ENCODE measurements around the gene GGTA1. TPM values are rescaled to one million over a fixed set of nuclear protein-coding genes. Genes with fewer than 3 reads are reported as not detected.

The GGTA1 gene
- total RNA-seq, 1 experiment from 2014 or later, result not detected

- TF ChIP-seq, protein P1, sequence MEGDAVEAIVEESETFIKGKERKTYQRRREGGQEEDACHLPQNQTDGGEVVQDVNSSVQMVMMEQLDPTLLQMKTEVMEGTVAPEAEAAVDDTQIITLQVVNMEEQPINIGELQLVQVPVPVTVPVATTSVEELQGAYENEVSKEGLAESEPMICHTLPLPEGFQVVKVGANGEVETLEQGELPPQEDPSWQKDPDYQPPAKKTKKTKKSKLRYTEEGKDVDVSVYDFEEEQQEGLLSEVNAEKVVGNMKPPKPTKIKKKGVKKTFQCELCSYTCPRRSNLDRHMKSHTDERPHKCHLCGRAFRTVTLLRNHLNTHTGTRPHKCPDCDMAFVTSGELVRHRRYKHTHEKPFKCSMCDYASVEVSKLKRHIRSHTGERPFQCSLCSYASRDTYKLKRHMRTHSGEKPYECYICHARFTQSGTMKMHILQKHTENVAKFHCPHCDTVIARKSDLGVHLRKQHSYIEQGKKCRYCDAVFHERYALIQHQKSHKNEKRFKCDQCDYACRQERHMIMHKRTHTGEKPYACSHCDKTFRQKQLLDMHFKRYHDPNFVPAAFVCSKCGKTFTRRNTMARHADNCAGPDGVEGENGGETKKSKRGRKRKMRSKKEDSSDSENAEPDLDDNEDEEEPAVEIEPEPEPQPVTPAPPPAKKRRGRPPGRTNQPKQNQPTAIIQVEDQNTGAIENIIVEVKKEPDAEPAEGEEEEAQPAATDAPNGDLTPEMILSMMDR (IDR thresholded peaks at IDR 0.05 in 2 of 3, conservative IDR thresholded peaks at IDR 0.05 in 1 of 3; ENCODE audit: borderline replicate concordance in 1 of 3, insufficient read depth in 1 of 3, low read depth in 2 of 3, low read length in 2 of 3), result no peak
- no peak for TF ChIP-seq POLR2A (IDR thresholded peaks at IDR 0.05; ENCODE audit: borderline replicate concordance, extremely low read depth, insufficient read depth, insufficient read length)
- no peak for TF ChIP-seq SIN3A (IDR thresholded peaks at IDR 0.05; ENCODE audit: low read depth)
- no peak for TF ChIP-seq ZFX (IDR thresholded peaks at IDR 0.05)
- TF ChIP-seq, protein P2, sequence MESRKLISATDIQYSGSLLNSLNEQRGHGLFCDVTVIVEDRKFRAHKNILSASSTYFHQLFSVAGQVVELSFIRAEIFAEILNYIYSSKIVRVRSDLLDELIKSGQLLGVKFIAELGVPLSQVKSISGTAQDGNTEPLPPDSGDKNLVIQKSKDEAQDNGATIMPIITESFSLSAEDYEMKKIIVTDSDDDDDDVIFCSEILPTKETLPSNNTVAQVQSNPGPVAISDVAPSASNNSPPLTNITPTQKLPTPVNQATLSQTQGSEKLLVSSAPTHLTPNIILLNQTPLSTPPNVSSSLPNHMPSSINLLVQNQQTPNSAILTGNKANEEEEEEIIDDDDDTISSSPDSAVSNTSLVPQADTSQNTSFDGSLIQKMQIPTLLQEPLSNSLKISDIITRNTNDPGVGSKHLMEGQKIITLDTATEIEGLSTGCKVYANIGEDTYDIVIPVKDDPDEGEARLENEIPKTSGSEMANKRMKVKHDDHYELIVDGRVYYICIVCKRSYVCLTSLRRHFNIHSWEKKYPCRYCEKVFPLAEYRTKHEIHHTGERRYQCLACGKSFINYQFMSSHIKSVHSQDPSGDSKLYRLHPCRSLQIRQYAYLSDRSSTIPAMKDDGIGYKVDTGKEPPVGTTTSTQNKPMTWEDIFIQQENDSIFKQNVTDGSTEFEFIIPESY (IDR thresholded peaks at IDR 0.05; ENCODE audit: extremely low read depth, insufficient replicate concordance, low read length), result no peak
Observed at GRCh38 chr9:121508415-121508814, 8.8 kb upstream of the GGTA1 start (continued).

DNA sequence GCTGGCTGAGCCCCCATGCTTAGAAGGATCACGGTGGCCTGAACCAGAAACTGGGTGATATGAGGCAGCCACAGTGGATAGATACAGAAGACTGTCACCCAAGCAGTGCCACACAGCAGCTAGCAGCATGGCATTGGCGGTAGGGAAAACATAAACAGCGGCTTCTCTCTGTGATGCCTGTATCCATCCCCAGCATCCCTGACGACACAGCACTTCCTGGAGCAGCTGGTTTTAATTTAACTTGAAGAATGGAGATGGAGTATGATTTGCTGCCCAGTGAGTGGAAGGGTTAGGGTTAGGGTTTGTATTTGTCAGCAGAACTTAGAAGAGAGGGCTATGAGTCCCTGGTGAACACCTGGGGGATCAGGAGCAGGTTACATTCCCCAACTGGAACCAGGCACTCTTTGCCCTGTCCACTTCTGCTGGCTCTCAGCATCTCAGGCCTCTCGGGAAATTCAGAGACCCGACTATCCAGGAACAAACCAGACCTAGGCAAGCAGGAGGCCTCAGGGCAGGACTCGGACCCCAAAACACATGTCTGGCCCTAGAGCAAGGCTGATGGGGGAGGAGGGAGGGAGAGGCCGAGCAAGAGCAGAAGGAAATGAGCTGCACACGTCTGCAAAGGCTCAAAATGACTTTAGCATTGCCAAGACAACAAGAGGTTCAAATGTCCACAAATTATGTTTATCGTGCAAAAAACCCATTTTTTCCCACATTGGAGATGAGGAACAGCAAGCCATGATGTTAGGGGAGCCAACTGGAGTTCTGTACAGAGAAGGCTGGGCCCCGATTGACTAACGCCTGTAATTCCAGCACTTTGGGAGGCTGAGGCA is 6.5 kb upstream of the GGTA1 start:
- Histone ChIP-seq H3K9ac (ENCODE audit: low read length) (no peak overlapping the region), H3K4me3 (replicated peaks in 1 of 2; ENCODE audit: low read depth in 1 of 2, low read length in 2 of 2) (no peak overlapping the region), H3K79me2 (ENCODE audit: insufficient read depth, low read length) (no peaks in the 10 kb centered on the region), H4K20me1 (ENCODE audit: insufficient read depth) (no peaks in the 10 kb centered on the region), H3K36me3 (ENCODE audit: control insufficient read depth in 1 of 2, insufficient read depth in 2 of 2, low read length in 2 of 2) (no peaks in the 10 kb centered on the region), H2AFZ (ENCODE audit: low read depth, low read length, poor library complexity, severe bottlenecking) (no peak overlapping the region), H3K27ac (ENCODE audit: low read depth, low read length) (no peak overlapping the region), H3K4me2 (ENCODE audit: low read length) (no peak overlapping the region), H3K4me1 (ENCODE audit: control insufficient read depth in 1 of 2, insufficient read depth in 2 of 2, low read length in 2 of 2) (no peaks in the 10 kb centered on the region), H3K9me2 (ENCODE audit: insufficient read depth) (no peaks in the 10 kb centered on the region), H3K9me3 (ENCODE audit: control insufficient read depth in 1 of 2, insufficient read depth in 1 of 2, low read depth in 1 of 2, low read length in 2 of 2) (no peaks in the 10 kb centered on the region), H3K27me3 (ENCODE audit: insufficient read depth, low read length) (no peaks in the 10 kb centered on the region)
- ATAC-seq (no peak), DNase-seq (ENCODE audit: low read depth, low spot score) (no peak)
- TF ChIP-seq, protein P1 (IDR thresholded peaks at IDR 0.05 in 2 of 3, conservative IDR thresholded peaks at IDR 0.05 in 1 of 3; ENCODE audit: borderline replicate concordance in 1 of 3, insufficient read depth in 1 of 3, low read depth in 2 of 3, low read length in 2 of 3), result no peak
- TF ChIP-seq YY1 (IDR thresholded peaks at IDR 0.05; ENCODE audit: extremely low read depth, insufficient replicate concordance, low read depth, low read length) (no peak), CEBPB (IDR thresholded peaks at IDR 0.05; ENCODE audit: low read depth) (no peak), SRF (IDR thresholded peaks at IDR 0.05; ENCODE audit: low read depth) (no peak), CBX3 (IDR thresholded peaks at IDR 0.05; ENCODE audit: low read depth) (no peak), SP1 (IDR thresholded peaks at IDR 0.05; ENCODE audit: low read depth) (no peak), ELF1 (IDR thresholded peaks at IDR 0.05; ENCODE audit: borderline replicate concordance, low read depth) (no peak), EGR1 (IDR thresholded peaks at IDR 0.05; ENCODE audit: low read depth) (no peak), ATF3 (IDR thresholded peaks at IDR 0.05) (no peak), SIN3A (IDR thresholded peaks at IDR 0.05; ENCODE audit: low read depth) (no peak), RAD21 (IDR thresholded peaks at IDR 0.05; ENCODE audit: low read depth) (no peak)
- TF ChIP-seq, protein P2 (IDR thresholded peaks at IDR 0.05; ENCODE audit: extremely low read depth, insufficient replicate concordance, low read length), result no peak
- CTCF ChIA-PET, result no interaction called here
- intact Hi-C loops (cut with micrococcal nuclease), result no loop called here
- RAD21 ChIA-PET (ENCODE audit: low non-redundant PET in 1 of 2, low total read pairs in 2 of 2, uncharacterized antibody in 2 of 2, unreplicated experiment in 2 of 2), result no interaction called here
- no TSS peak for BruUV-seq (replicated peaks)
- POLR2A ChIA-PET, result no interaction called here

Measured in HCT116 (cell line).